IMR-90 (cell line): ENCODE measurements around the gene SMTN. TPM values are rescaled to one million over a fixed set of nuclear protein-coding genes. Genes with fewer than 3 reads are reported as not detected.

Experiments used
- ATAC-seq: fragments of 200-7000 bp; cut with Tn5 transposase; 2 replicates; pipeline ENCODE4 v1.9.1; 2020; ENCODE audit warnings: low read depth, mild to moderate bottlenecking, moderate library complexity
- BruUV-seq: library from RNA; stranded (reverse); fragments of 400-500 nt; replicated peaks from 2 replicates; lab custom pipeline; 2021; lab: Mats Ljungman, UMichigan
- CTCF ChIA-PET: fragments of 300-600 bp; formaldehyde crosslinking; extraction: SDS; loops from one replicate; lab custom pipeline; 2021; ENCODE audit warnings: antibody characterized with exemption; lab: Yijun Ruan, JAX
- POLR2A ChIA-PET: fragments of 300-600 bp; sonication (Branson Sonifier 250); formaldehyde crosslinking; loops from one replicate; lab custom pipeline; 2022; ENCODE audit warnings: antibody characterized with exemption; ENCODE audit not compliant: unreplicated experiment; lab: Charles Lee
- DNase-seq: peaks from one replicate; pipeline ENCODE4 v3.0.0; 2013
- H2AFZ ChIP-seq: replicated peaks from 2 replicates; pipeline ENCODE3; 2013; ENCODE audit warnings: low read length, mild to moderate bottlenecking; ENCODE audit not compliant: poor library complexity
- H2AK5ac ChIP-seq: 2 replicates; pipeline ENCODE4 v1.6.1; 2013; ENCODE audit warnings: low read depth, low read length, inconsistent platforms
- H2AK9ac ChIP-seq: replicated peaks from 2 replicates; pipeline ENCODE3; 2013; ENCODE audit warnings: mild to moderate bottlenecking, low read depth, low read length, moderate library complexity; ENCODE audit not compliant: poor library complexity
- H2BK120ac ChIP-seq: 2 replicates; pipeline ENCODE4 v1.6.1; 2013; ENCODE audit warnings: low read depth, low read length, inconsistent platforms
- H2BK15ac ChIP-seq: 3 replicates; pipeline ENCODE4 v1.6.1; 2013; ENCODE audit warnings: low read depth, low read length, inconsistent platforms
- H2BK20ac ChIP-seq: 2 replicates; pipeline ENCODE4 v1.6.1; 2013; ENCODE audit warnings: low read depth, mild to moderate bottlenecking, inconsistent platforms, low read length, moderate library complexity
- H2BK5ac ChIP-seq: 2 replicates; pipeline ENCODE4 v1.6.1; 2013; ENCODE audit warnings: mild to moderate bottlenecking, low read depth, low read length, inconsistent platforms; ENCODE audit not compliant: poor library complexity, severe bottlenecking
- H3K14ac ChIP-seq: replicated peaks from 2 replicates; pipeline ENCODE4 v1.6.1; 2013; ENCODE audit warnings: low read depth, low read length, inconsistent platforms
- H3K18ac ChIP-seq: 2 replicates; pipeline ENCODE4 v1.6.1; 2013; ENCODE audit warnings: low read depth, low read length, control low read depth
- H3K23ac ChIP-seq: 2 replicates; pipeline ENCODE4 v1.6.1; 2013; ENCODE audit warnings: low read depth, low read length, inconsistent platforms
- H3K27ac ChIP-seq: 2 replicates; pipeline ENCODE4 v1.5.1; 2013; ENCODE audit warnings: mild to moderate bottlenecking, control low read depth, low read length; ENCODE audit not compliant: insufficient read depth
- H3K27me3 ChIP-seq: 2 replicates; pipeline ENCODE4 v1.6.1; 2013; ENCODE audit warnings: low read length; ENCODE audit not compliant: control insufficient read depth, insufficient read depth
- H3K36me3 ChIP-seq: 2 replicates; pipeline ENCODE4 v1.6.1; 2013; ENCODE audit warnings: low read length, mixed read lengths; ENCODE audit not compliant: control insufficient read depth, insufficient read depth
- H3K4ac ChIP-seq: 2 replicates; pipeline ENCODE4 v1.6.1; 2013; ENCODE audit warnings: low read depth, low read length, inconsistent platforms
- H3K4me1 ChIP-seq: 2 replicates; pipeline ENCODE4 v1.6.1; 2013; ENCODE audit warnings: low read length, mixed read lengths; ENCODE audit not compliant: control insufficient read depth, insufficient read depth
- H3K4me2 ChIP-seq: 2 replicates; pipeline ENCODE4 v1.6.1; 2013; ENCODE audit warnings: low read depth, mild to moderate bottlenecking, control low read depth, low read length, moderate library complexity
- H3K4me3 ChIP-seq: 2 replicates; pipeline ENCODE4 v1.5.1; 2013; ENCODE audit warnings: low read depth, mild to moderate bottlenecking, control low read depth, low read length, moderate library complexity; ENCODE audit not compliant: insufficient read depth
- H3K56ac ChIP-seq: 2 replicates; pipeline ENCODE4 v1.6.1; 2013; ENCODE audit warnings: low read length, inconsistent platforms; ENCODE audit not compliant: insufficient read depth; ENCODE audit errors: extremely low read depth
- H3K79me1 ChIP-seq, 2 experiments: 2 replicates each; pipeline ENCODE4 v1.6.1; 2013; ENCODE audit warnings: low read length in 2 of 2, inconsistent platforms in 1 of 2, low read depth in 1 of 2
- H3K9ac ChIP-seq: 2 replicates; pipeline ENCODE4 v1.6.1; 2013; ENCODE audit warnings: low read depth, low read length, control low read depth
- H3K9me1 ChIP-seq: 2 replicates; pipeline ENCODE4 v1.6.1; 2013; ENCODE audit warnings: low read length, inconsistent platforms; ENCODE audit not compliant: insufficient read depth
- H3K9me3 ChIP-seq: 2 replicates; pipeline ENCODE4 v1.6.1; 2013; ENCODE audit warnings: low read length; ENCODE audit not compliant: control insufficient read depth, insufficient read depth
- H4K20me1 ChIP-seq: 2 replicates; pipeline ENCODE4 v1.6.1; 2013; ENCODE audit warnings: low read length, inconsistent platforms; ENCODE audit not compliant: insufficient read depth
- H4K5ac ChIP-seq: 2 replicates; pipeline ENCODE4 v1.6.1; 2013; ENCODE audit warnings: mild to moderate bottlenecking, low read depth, low read length, control low read depth
- H4K8ac ChIP-seq, 2 experiments: 2 replicates each; pipeline ENCODE4 v1.6.1; 2013; ENCODE audit warnings: low read depth in 2 of 2, low read length in 2 of 2, control low read depth in 1 of 2, inconsistent platforms in 1 of 2
- H4K91ac ChIP-seq: 2 replicates; pipeline ENCODE4 v1.6.1; 2013; ENCODE audit warnings: low read depth, low read length, inconsistent platforms; ENCODE audit not compliant: insufficient read depth
- BHLHE40 ChIP-seq: fragments of 150-350 bp; IDR thresholded peaks from 2 replicates; pipeline ENCODE4 v1.6.1; 2016; ENCODE audit warnings: mild to moderate bottlenecking, low read depth, low read length
- CEBPB ChIP-seq: IDR thresholded peaks from 2 replicates; pipeline ENCODE4 v1.6.1; 2012; ENCODE audit warnings: low read depth, low read length, improper control_type of control experiment
- CHD1 ChIP-seq: IDR thresholded peaks from 2 replicates; pipeline ENCODE4 v1.6.1; 2012; ENCODE audit warnings: low read depth, low read length, improper control_type of control experiment
- FOS ChIP-seq: fragments of 150-350 bp; IDR thresholded peaks from 2 replicates; pipeline ENCODE4 v1.6.1; 2016; ENCODE audit warnings: low read depth, low read length
- MAFK ChIP-seq: IDR thresholded peaks from 2 replicates; pipeline ENCODE4 v1.6.1; 2012; ENCODE audit warnings: low read depth, low read length, improper control_type of control experiment
- MAZ ChIP-seq: IDR thresholded peaks from 2 replicates; pipeline ENCODE4 v1.6.1; 2012; ENCODE audit warnings: low read depth, mild to moderate bottlenecking, low read length, improper control_type of control experiment, moderate library complexity, borderline replicate concordance
- MXI1 ChIP-seq: IDR thresholded peaks from 2 replicates; pipeline ENCODE4 v1.6.1; 2012; ENCODE audit warnings: low read depth, mild to moderate bottlenecking, low read length, moderate library complexity, borderline replicate concordance
- NFE2L2 ChIP-seq: fragments of 150-350 bp; IDR thresholded peaks from 2 replicates; pipeline ENCODE4 v1.6.1; 2016; ENCODE audit warnings: low read depth, mild to moderate bottlenecking, low read length
- POLR2A ChIP-seq: IDR thresholded peaks from 2 replicates; pipeline ENCODE4 v1.6.1; 2012; ENCODE audit warnings: mild to moderate bottlenecking, low read depth, low read length
- RAD21 ChIP-seq: IDR thresholded peaks from 2 replicates; pipeline ENCODE4 v1.6.1; 2012; ENCODE audit warnings: low read length, improper control_type of control experiment
- SMC3 ChIP-seq: fragments of 150-350 bp; IDR thresholded peaks from 2 replicates; pipeline ENCODE4 v1.6.1; 2016; ENCODE audit warnings: low read depth, mild to moderate bottlenecking, antibody characterized with exemption, low read length, moderate library complexity
- WGBS, 2 experiments: methylation state at CpG; one replicate each; pipeline versions ENCODE4 v1.1.5 to v1.1.7; 2013; ENCODE audit warnings: missing lambda C conversion rate in 2 of 2; ENCODE audit not compliant: insufficient read length in 1 of 2; ENCODE audit errors: extremely low coverage in 2 of 2; 5-methylcytosine and 5-hydroxymethylcytosine counted together
- dilution Hi-C: fragments of 300-500 bp; cut with HindIII; formaldehyde crosslinking; loops from one replicate; pipeline ENCODE4 v1.14.3; 2018; ENCODE audit warnings: low sequenced_read_pairs; ENCODE audit not compliant: unreplicated experiment
- in situ Hi-C: fragments of 300-500 bp; cut with MboI; formaldehyde crosslinking; loops from 3 replicates; pipeline ENCODE4 v1.14.3; 2019; ENCODE audit warnings: low sequenced_read_pairs, inconsistent platforms, mixed read lengths
- intact Hi-C: fragments of 100-400 bp; cut with micrococcal nuclease; formaldehyde crosslinking; loops from 2 replicates; pipeline ENCODE4 v1.10.0; 2022
- polyA plus RNA-seq, 3 experiments: library from polyadenylated mRNA; depleted of rRNA; stranded (reverse); fragments of >200 nt; gene quantifications; 2 replicates each; pipeline ENCODE4 v1.2.3, GENCODE V29; 2012; ENCODE audit warnings: low replicate concordance in 1 of 3
- total RNA-seq: library from RNA; depleted of rRNA; stranded (reverse); fragments of >200 nt; gene quantifications from 2 replicates; pipeline ENCODE4 v1.2.3, GENCODE V29; 2012
- TF ChIP-seq, protein P1 (sequence below): conservative IDR thresholded peaks from 2 replicates; pipeline ENCODE4 v1.5.1; 2012; ENCODE audit warnings: mild to moderate bottlenecking, low read depth, low read length, improper control_type of control experiment
- TF ChIP-seq, protein P2 (sequence below): fragments of 150-350 bp; IDR thresholded peaks from 2 replicates; pipeline ENCODE4 v1.6.1; 2016; ENCODE audit warnings: low read depth, mild to moderate bottlenecking, low read length, moderate library complexity, borderline replicate concordance

Gene SMTN
- total and polyA plus RNA-seq, 2 of the 4 experiments (the other 2 are of a cell fraction), result 53.6 to 63.7 TPM

- H3K27ac ChIP-seq, result no peak overlapping the region
- POLR2A ChIA-PET, result no interaction called here
- no peak overlapping the region for H4K8ac ChIP-seq
- no peaks in the 10 kb centered on the region for H3K36me3 ChIP-seq
- no peaks in the 10 kb centered on the region; the same call in 1 of the 2 replicates for H3K27me3 ChIP-seq
- H3K79me1 ChIP-seq, result peaks cover 0 to 4% of the 10 kb centered on the region in 2 experiments; a peak in 1 of 4 replicates
- H2AK9ac ChIP-seq, result no peak overlapping the region
- no peaks in the 10 kb centered on the region for H4K20me1 ChIP-seq
- H3K4me2 ChIP-seq, result no peak overlapping the region
- H3K4me3 ChIP-seq, result no peak overlapping the region
- H2BK15ac ChIP-seq, result no peak overlapping the region
- TF ChIP-seq MXI1 (no peak), FOS (no peak), SMC3 (no peak), MAZ (no peak), CHD1 (no peak), BHLHE40 (no peak), RAD21 (no peak), NFE2L2 (no peak), MAFK (no peak), POLR2A (no peak), CEBPB (no peak)
- TF ChIP-seq, protein P1, sequence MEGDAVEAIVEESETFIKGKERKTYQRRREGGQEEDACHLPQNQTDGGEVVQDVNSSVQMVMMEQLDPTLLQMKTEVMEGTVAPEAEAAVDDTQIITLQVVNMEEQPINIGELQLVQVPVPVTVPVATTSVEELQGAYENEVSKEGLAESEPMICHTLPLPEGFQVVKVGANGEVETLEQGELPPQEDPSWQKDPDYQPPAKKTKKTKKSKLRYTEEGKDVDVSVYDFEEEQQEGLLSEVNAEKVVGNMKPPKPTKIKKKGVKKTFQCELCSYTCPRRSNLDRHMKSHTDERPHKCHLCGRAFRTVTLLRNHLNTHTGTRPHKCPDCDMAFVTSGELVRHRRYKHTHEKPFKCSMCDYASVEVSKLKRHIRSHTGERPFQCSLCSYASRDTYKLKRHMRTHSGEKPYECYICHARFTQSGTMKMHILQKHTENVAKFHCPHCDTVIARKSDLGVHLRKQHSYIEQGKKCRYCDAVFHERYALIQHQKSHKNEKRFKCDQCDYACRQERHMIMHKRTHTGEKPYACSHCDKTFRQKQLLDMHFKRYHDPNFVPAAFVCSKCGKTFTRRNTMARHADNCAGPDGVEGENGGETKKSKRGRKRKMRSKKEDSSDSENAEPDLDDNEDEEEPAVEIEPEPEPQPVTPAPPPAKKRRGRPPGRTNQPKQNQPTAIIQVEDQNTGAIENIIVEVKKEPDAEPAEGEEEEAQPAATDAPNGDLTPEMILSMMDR, result no peak
- TF ChIP-seq, protein P2, sequence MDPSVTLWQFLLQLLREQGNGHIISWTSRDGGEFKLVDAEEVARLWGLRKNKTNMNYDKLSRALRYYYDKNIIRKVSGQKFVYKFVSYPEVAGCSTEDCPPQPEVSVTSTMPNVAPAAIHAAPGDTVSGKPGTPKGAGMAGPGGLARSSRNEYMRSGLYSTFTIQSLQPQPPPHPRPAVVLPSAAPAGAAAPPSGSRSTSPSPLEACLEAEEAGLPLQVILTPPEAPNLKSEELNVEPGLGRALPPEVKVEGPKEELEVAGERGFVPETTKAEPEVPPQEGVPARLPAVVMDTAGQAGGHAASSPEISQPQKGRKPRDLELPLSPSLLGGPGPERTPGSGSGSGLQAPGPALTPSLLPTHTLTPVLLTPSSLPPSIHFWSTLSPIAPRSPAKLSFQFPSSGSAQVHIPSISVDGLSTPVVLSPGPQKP, result no peak
- no peak overlapping the region for H2BK5ac ChIP-seq
- no peak overlapping the region for H3K4ac ChIP-seq
- no peak overlapping the region for H3K23ac ChIP-seq
- no peak for ATAC-seq
- H3K56ac ChIP-seq, result no peak overlapping the region
- no peak overlapping the region for H4K5ac ChIP-seq
- dilution Hi-C loops (no loop called here), in situ Hi-C loops (no loop called here), intact Hi-C loops (no loop called here)
- no peaks in the 10 kb centered on the region for H3K9me3 ChIP-seq
- BruUV-seq, result no TSS peak
- H3K14ac ChIP-seq, result no peak overlapping the region
- 95% methylated on average over 3 of the region's 4 CpGs; no CpG with 5 or more reads in 1 of the 2 experiments for WGBS, 2 experiments
- H3K4me1 ChIP-seq, result peaks cover 5% of the 10 kb centered on the region
- H2AK5ac ChIP-seq, result peak overlapping the region; percentile 56; the same call in 1 of the 2 replicates
- H3K9me1 ChIP-seq, result no peaks in the 10 kb centered on the region; the same call in 1 of the 2 replicates
- no peak for DNase-seq
- H3K18ac ChIP-seq, result no peak overlapping the region
- H2BK20ac ChIP-seq, result no peak overlapping the region
- no peak overlapping the region for H2AFZ ChIP-seq
- no peak overlapping the region for H3K9ac ChIP-seq
- H4K91ac ChIP-seq, result no peak overlapping the region
- CTCF ChIA-PET, result no interaction called here
- H2BK120ac ChIP-seq, result no peak overlapping the region
Measured at GRCh38 chr22:31121403-31121802, 40.3 kb downstream of the SMTN start.
